ENCODE results near the gene VSTM4.

The VSTM4 gene

DNA sequence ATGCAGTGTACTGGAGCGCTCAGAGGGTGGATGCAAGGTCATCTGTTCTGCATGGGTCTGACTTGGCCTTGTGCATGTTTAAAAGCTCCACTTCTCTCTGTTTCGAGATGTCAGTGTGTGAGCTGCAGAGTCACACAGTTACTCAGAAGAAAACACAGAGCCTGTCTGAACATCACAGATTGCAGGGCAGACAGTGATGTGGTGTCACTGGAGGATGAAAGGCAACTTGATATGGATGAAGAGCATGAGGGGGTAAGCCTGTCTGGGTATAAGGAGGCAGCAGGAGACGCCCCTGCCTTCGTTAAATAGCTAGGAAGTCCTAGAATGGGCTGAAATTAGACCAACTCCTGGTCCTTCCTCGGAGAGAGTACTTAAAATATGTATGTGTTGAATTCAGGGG is 108.2 kb downstream of the VSTM4 start:
- DNase-seq (ENCODE audit: low spot score): no peak

DNA sequence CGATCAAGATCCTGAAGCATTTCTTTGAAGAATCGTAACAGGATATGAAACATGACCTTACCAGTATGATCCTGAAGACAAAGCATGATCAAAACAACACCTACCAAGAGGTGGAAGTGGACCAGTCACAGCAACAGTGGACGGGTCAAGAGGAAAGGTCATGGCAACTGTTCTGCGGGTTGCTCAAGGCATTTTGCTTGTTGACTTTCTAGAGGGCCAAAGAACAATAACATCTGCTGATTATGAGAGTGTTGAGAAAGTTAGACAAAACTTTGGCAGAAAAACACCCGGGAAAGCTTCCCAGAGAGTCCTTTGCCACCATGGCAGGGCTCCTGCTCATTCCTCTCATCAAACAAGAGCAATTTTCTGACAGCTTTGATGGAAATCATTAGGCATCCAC is 110.1 kb downstream of the VSTM4 start:
- no peak for DNase-seq (ENCODE audit: low spot score)

DNA sequence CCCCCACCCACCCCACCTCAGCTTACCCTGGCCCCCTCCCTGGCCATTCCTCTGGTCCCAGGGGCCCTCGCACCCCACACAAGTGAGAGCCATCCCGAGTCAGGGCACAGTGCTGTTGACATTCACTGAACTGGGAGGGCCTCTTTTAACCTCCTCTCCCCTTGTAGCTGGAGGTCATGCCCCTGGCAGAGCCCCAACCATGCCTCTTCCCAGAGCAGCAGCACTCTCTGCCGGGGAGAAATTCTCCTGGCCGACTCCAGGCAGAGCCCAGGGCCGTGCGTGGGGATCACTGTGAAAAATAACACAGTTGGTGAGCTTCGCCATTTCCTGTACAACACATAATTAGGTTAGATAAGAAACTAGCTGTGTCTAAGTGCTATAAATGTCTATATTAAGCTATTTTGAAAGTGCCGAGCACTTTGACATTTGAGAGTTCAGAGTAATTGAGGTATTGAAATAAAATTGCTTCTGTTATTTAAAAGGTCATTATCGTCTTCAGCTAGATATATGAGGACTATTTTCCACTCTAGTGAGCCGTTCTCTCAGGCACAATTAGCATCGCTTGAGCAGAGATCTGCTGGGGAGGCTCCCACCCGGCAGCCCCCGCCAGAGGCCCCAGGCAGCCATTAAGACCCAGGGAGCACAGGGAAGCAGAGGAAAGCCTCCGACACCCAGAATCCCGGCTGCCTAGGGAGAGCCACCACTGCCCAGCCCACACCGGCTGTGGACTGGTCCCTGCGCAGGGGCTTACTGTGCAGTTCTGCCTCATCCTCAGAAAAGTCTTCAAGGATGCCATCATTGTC is 113.3 kb downstream of the VSTM4 start:
- no peak for DNase-seq (ENCODE audit: low spot score)

DNA sequence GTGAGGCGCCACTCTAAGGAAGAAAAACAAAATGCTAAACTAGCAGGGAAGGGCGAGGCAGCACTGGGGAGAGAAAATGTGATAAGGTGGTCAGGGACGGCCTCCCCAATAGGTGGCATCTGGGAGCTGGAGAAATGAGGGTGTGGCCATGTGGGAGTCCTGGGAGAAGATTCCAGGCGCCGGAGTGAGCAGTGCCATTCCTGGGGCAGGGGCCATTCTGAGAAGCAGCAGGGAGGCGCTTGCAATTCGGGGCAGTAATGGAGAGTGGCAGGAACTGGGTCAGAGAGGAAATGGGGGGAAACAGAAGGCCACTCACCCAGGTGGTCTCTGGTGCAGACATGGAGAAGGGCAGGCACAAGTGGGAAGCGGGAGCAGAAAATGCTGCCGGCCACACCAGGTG is 113.9 kb downstream of the VSTM4 start:
- no peak for DNase-seq (ENCODE audit: low spot score)

DNA sequence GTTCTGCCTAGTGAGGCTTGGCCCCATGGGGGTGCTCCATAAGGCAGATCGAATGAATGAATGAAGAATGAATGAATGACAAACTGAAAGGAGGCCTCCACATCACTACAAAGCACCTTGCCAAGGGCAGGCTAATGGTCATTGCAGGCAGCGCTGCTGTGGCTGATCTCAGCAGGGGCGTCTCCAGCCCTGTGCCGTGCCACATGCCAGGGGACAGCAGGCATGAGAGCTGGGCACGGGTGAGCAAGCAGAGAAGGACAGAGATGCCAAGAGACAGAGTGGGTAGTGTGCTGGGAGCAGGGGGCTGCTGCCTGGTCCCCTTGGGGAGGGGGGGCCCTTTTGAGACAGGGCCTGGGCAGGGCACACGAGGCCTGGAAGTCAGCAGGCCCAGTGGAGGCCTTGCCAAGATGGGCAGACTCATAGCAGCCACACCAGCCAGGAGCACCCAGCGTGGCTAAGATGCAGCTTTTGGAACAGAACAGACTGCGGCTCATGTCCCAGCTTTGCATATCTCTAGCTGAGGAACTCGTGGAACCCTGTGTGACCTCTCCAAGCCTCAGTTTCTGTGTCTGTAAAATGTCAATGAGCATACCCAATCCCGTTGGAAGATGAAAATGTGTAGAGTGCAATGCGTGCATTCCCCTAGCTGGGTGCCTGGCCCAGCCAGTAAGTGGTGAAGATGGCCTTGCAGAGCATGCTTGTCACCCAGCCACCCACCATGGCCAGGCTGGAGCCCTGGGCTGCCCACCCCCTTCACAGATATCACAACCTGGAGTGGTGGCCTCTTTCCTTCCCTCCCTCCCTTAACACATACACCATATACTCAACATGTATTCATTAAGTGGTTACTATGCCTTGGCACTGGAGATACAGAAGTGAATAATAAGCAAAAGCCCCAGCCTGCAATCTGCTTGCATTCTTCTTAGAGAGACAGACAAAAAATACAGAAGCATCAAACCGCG is 114.6 kb downstream of the VSTM4 start:
- DNase-seq (ENCODE audit: low spot score): no peak

DNA sequence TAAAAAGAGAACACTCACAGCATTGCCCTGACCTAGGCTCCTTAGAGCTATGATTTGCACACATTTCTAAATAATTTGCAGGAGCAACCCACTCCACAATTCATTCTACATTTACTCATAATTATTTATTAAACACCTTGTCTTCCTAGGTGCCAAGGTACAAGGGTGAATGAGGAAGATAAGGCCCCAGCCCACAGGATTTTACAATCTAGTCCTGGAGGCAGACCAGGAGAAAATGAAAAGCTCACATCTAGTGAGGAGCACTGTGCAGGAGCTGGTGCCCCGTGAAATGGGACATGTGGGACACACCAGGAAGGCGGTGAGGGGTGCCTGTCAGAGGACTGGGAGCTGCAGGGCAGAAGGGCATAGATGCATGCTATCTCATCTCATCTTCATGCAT is 116.0 kb downstream of the VSTM4 start:
- no peak for DNase-seq (ENCODE audit: low spot score)

DNA sequence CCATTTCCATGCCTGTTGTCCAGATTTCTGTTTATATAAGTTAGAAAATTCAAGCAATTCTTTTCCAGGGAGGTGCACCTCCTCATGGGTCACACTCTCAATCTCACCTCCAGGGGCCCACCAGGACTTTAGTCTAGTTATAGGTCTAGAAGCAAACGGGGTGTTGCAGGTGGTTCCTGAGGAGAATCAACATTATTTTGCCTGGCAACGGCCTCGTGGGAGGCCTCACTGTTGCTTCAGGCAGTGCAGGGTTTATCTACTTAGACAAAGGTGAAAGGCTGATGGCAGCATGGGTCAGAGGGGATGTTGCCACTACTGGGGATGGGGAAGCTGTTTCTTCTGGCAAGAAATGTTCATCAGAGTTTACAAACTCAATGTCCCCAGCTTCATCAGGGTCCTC is 119.0 kb downstream of the VSTM4 start:
- DNase-seq (ENCODE audit: low spot score): no peak

DNA sequence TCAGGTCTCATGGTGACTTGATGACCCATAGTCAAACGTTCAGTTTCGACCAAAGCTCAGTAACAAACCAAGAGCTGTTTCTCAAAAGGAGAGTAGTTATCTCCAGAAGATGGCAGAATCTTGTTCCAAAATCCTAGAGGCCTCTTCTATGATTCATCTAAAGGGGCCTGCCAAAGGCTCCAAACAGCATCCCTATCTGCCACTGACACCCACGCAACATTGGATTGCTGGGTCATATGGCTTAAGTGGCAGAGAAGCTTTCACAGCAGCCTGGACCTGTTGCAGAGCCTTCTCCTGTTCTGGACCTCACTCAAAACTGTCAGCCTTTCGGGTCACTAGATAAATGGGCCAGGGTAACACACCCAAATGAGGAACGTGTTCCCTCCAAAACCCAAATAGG is 121.7 kb downstream of the VSTM4 start:
- DNase-seq (ENCODE audit: low spot score): no peak

DNA sequence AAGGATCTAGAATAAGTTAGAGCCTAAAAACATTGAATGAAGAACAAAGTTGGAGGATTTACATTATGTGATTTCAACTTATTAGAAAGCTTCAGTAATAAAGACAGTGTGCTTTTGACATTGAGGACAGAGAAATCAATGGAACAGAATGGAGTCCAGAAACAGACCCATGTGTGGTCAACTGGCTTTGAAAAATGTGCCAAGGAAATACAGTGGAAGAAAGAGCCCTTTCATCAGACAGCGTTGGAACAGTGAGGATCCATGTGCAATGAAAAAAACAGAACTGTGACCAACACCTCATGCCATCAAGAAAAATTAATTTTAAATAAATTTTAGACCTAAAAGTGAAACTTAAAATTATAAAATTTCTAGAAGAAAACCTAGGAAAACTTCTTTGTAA is 125.1 kb downstream of the VSTM4 start:
- no peak for DNase-seq (ENCODE audit: low spot score)

DNA sequence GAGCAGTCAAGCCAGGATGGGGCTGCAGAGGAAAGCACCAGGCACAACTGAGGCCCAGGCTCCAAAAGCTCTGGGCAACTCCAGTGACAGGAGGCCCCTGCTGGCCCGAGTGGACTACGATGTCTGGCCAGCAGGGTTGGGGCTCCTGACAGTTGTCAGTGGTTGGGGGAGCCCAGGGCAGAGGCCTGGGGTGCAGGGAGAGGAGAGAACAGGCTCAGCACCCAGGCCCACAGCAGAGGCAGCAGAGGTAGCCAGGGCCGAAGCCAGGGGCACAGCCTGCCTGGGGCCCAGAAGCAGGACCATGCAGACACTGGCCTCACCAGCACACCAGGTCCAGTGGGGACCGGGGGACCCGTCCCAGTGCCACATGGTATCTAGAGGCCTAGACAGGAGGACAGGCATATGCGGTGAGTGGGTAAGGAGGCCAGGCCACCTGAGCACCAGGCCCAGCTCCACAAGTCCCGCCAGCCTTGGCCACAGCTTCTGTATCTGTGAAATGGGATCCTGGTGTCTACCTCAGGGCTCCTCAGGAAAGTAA is 129.6 kb downstream of the VSTM4 start:
- no peak for DNase-seq (ENCODE audit: low spot score)

DNA sequence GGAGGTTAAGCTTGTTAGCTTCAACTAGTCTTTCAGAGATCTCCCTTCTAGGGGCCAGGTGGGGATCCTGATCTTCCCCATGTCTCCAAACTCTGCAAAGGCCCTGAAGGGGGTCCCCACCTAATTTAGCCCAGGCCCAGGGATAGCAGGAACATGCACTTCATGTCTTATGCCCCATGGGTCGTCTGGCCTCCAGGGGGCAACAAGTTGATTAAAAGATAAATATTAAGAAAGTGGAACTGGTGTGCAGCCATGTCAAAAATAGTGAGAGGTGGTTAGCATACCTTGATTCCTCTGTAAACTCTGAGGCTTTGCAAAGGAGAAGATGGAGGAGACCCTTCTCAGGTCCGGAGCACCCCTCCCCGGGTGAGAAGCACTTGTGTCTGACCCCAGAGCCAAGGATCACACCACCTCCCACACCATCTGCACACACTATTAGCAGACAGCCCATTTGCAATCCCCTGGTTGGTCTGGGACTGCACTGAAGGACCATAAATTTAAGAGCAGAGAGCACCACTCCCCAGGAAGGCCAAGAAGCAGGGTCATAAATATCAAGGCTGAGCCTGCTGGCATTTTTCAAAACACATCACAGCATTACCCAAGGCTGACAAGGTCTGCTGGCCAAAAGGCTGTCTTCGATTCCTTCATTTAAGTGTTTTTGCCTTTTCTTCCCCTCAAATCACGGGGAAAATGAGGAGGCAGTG is 131.5 kb downstream of the VSTM4 start:
- no peak for DNase-seq (ENCODE audit: low spot score)

DNA sequence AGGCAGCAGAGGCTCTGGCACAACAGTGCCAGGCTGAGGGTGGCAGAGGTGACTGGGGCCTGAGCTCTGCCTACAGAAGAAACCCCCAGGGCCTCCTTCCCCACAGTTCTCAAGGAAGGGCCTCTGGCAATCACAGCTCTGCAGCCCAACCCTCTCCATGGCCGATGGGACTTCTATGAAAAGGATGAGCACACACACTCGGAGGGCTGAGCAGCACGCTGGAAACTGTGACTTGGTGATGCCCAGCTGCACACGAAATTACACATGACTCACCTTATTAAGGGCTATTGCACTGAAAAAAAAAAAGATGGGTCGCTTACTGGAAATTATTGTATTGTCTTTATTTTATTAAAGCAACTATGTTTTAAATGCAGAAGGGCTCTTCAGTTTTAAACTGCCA is 132.7 kb downstream of the VSTM4 start:
- DNase-seq (ENCODE audit: low spot score): no peak

DNA sequence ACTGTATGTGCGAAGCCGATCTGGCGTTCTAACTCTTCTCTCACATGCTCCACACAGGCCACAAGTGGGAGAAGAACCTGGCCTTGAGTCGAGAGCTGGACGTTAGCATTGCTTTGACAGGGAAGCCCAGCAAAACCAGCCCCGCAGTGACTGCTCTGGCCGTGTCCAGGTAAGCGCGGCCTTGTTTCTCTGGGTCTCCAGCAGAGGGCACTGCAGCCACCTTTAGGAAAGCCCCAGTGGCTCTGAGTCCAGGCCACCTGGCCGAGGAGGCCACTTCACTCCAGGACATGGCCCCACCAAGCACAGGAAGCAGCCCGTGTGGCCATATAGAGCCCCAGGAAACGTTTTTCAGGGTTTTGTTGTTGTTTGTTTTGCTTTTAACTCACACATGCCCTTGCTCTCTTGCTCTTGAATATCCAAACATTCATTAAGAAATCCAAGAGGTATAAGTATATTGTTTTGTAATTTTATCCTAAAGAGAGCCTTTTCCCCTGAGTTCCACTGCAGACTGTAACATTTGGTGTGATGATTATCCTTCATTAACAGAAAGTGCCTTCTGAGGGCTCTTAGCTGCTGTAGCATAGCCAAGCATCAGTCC is 133.9 kb downstream of the VSTM4 start:
- DNase-seq (ENCODE audit: low spot score): peak; percentile 50

DNA sequence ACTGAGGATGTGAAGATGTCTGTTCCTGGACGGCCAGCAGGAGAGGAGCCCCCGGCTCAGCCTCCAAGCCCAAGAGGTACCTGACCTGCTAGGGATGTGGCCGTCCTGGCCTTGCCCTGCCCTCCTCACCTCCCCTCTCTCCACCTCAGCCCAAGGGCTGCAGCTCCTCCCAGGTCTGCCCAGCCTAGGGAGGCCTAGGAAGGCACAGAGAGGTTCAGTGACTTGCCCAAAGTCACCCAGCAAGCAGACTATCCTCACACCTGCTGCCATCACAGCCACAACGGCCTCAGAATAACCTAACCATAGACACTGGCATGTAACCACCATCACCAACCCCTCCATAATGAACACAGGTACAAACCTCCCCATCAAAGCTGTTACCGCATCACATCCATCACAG is 137.0 kb downstream of the VSTM4 start:
- DNase-seq (ENCODE audit: low spot score): no peak

DNA sequence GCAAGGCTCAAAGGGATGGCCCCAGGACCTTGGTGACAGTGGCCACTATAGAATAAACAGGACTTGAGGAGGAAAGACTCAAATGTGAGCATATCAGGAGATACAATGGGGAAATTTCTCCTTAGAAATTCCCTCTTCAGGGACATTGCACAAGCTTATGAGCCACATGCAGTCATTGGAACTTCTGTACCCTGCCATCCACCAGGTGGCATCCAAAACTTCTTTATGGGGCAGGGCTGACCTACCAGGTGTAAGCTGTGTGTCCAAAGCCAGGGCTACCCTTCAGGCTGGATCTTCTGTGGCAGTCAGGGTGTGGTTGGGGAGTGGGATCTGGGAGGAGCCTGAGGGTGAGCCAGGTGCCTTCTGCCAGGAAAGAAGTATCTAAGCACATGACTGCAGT is 139.1 kb downstream of the VSTM4 start:
- DNase-seq (ENCODE audit: low spot score): peak; percentile 11

DNA sequence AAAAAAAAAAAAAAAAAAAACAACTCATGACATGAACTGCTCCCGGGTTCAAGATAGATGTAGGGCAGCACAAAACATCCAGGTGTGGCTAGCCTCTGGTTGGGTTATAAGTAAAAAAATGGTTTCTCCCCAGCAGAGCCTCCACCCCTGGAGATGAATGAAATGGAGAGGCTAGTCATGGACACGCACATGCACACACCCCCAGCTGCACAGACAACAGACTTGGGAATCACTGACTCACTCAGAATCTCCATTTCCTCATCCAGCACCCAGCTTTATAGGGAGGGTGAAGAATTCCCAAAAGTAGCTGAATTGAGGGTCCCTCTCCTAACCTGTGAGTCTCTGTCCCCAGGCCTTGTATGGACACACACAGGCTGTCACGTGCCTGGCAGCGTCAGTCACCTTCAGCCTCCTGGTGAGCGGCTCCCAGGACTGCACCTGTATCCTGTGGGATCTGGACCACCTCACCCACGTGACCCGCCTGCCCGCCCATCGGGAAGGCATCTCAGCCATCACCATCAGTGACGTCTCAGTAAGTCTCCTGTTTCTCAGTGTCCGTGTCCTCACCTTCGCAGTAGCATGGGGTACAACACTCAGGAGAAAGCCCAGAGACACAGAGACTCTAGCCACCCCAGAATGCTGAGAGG is 140.7 kb downstream of the VSTM4 start:
- DNase-seq (ENCODE audit: low spot score): no peak

DNA sequence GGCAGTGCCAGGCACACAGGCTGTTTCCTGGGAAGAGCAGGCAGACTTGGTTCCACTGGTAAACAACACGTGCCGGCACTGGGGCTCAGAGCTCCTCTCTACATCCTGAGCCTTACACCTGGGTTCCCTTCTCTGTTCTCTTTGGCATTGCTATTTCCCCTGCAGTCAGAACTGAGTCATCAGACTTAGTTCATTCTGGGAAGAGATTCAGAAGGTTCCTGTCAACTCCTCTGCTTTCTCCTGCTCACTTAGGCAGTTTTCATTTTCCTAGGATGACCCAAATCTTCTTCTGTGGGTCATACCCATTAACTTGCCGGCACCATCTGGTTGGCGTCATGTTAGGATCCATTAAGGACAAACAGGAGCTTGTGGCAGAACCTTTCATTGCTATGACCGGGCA is 142.3 kb downstream of the VSTM4 start:
- DNase-seq (ENCODE audit: low spot score): no peak

DNA sequence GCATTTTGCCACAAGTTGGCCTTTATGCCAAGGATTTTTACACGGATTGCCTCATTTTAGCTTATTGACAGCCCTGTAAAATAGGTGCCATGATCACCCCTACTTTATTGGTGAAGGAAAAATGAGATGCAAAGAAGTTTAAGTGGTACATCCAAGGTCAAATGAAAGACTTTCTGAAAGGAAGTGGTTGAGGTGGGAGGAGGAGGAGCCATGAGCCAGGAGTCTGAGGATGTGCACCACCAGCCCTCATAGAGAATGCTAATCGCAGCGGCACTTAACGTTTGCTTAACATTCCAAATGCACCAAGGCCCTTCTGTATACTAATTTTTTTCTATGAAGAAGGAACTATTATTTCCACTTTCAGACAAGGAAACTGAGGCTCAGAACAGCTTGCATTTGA is 144.7 kb downstream of the VSTM4 start:
- DNase-seq (ENCODE audit: low spot score): no peak

DNA sequence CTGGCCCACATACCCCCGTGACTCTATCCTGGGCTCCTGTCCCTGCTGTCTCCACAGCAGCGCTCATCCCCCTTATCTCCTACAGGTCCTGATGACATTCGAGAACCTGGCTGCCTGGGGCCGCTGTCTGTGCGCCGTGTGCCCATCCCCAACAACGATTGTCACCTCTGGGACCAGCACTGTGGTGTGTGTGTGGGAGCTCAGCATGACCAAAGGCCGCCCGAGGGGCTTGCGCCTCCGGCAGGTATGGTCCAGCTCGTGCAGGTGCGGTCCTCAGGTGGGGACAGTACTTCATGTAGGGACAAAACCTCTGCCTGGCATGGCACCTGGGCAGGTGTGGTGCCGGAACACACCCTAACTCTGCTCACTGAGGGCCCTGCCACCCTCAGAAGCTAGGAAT is 145.3 kb downstream of the VSTM4 start:
- no peak for DNase-seq (ENCODE audit: low spot score)

DNA sequence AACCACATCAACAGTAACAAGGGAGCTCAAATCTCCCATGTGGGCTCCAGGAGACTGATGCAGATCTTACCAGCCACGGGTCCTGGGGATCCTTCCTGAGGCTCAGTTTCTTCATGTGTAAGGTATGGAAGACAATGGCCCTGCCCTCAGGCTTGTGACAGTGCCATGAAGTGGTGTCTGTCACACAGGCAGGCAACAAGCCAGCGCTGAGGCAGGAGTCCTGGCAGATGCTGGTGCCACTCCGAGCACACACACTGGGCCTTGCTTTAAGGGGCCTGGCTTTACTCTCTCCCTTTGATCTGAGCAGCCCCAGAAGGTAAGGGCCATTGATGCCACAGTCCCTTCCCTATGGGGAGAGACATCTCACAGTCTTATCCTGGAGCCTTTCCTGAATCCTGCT is 147.3 kb downstream of the VSTM4 start:
- DNase-seq (ENCODE audit: low spot score): no peak

DNA sequence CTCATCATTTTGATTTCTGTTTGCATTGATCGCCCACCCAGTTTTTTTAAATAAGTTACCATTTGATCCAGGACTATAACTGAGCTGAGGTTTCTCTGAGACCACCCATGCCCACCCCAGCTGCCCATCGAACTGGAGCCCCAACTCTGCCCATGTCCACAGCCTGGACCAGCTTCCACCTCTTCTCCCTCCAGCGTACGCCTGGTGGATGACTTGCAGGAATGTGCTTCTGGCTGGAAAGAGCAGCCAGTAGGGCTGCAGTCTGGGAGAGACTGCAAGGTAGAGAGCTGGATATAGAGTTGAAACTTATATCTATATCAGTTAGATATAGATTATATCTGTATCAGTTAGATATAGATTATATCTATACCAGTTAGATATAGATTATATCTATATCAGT is 149.9 kb downstream of the VSTM4 start:
- no peak for DNase-seq (ENCODE audit: low spot score)
